ENCODE results near the gene TMEM30B. TPM values are rescaled to one million over a fixed set of nuclear protein-coding genes. Genes with fewer than 3 reads are reported as not detected.

The TMEM30B gene
- total and polyA plus RNA-seq, 2 of the 13 experiments (the other 11 are each of a cell fraction or from before 2014, with no cell fraction given), result not detected

GRCh38 chr14:61328626-61329262 is 47.6 kb upstream of the TMEM30B start:
- DNase-seq (ENCODE audit: low spot score) (no peak), FAIRE-seq (no peak), ATAC-seq (no peak)
- Histone ChIP-seq H3K4me1 (ENCODE audit: insufficient read depth, low read length) (peaks cover 11% of the 10 kb centered on the region), H4K20me1 (ENCODE audit: insufficient read depth, low read length) (no peaks in the 10 kb centered on the region), H3K27me3 (ENCODE audit: control insufficient read depth in 1 of 2, insufficient read depth in 2 of 2, low read length in 2 of 2) (peaks cover 0 to 3% of the 10 kb centered on the region in 2 experiments; a peak in 1 of 5 replicates), H3K27ac (ENCODE audit: extremely low read length, insufficient read depth, low read length) (no peak overlapping the region), H3K36me3 (replicated peaks in 1 of 2; ENCODE audit: control insufficient read depth in 1 of 2, insufficient read depth in 2 of 2, low read length in 2 of 2) (no peaks in the 10 kb centered on the region), H3K9me3 (ENCODE audit: low read length) (no peaks in the 10 kb centered on the region), H3K4me2 (ENCODE audit: low read depth, low read length) (no peak overlapping the region), H3K4me3 (replicated peaks in 1 of 3; ENCODE audit: insufficient read depth in 1 of 3, low read depth in 2 of 3, low read length in 3 of 3) (no peak overlapping the region), H3K9ac (ENCODE audit: insufficient read depth, low read depth, low read length) (no peak overlapping the region), H3K79me2 (ENCODE audit: insufficient read depth, low read length) (no peaks in the 10 kb centered on the region), H2AFZ (ENCODE audit: low read length) (no peak overlapping the region)
- intact Hi-C loops (cut with micrococcal nuclease; ENCODE audit: unreplicated experiment) (no loop called here), in situ Hi-C loops (cut with HindIII; ENCODE audit: extremely low pct_ligation_motif_present, low pct_unique_long_range_greater_than_20kb) (no loop called here)
- 99% methylated on average over 4 of the region's 4 CpGs for WGBS (ENCODE audit: low lambda C conversion rate)
- POLR2A ChIA-PET, result no interaction called here
- TF ChIP-seq ZNF761 (CRISPR knock-in tag; conservative IDR thresholded peaks at IDR 0.05), result no peak
- no peak for TF ChIP-seq ZNF24 (IDR thresholded peaks at IDR 0.05)
- no peak for TF ChIP-seq ZNF432 (CRISPR knock-in tag; IDR thresholded peaks at IDR 0.05; ENCODE audit: borderline replicate concordance)
- TF ChIP-seq NRL (CRISPR knock-in tag; IDR thresholded peaks at IDR 0.05; ENCODE audit: borderline replicate concordance), result no peak
- no peak for TF ChIP-seq GATAD2A (CRISPR knock-in tag; IDR thresholded peaks at IDR 0.05)
- no peak for TF ChIP-seq PREB (CRISPR knock-in tag; IDR thresholded peaks at IDR 0.05)
- no peak for TF ChIP-seq RFXANK (CRISPR knock-in tag; IDR thresholded peaks at IDR 0.05)
- no peak for TF ChIP-seq ZFP37 (CRISPR knock-in tag; IDR thresholded peaks at IDR 0.05; ENCODE audit: borderline replicate concordance)
- no peak for TF ChIP-seq DR1 (CRISPR knock-in tag; IDR thresholded peaks at IDR 0.05)
- TF ChIP-seq ZNF546 (CRISPR knock-in tag; conservative IDR thresholded peaks at IDR 0.05), result no peak
- no peak for TF ChIP-seq ZNF724P (CRISPR knock-in tag; IDR thresholded peaks at IDR 0.05; ENCODE audit: borderline replicate concordance)
- no peak for TF ChIP-seq BCL3 (CRISPR knock-in tag; IDR thresholded peaks at IDR 0.05)
- no TSS peak for BruUV-seq (replicated peaks)
- CTCF ChIA-PET (ENCODE audit: low intra/inter-chr PET ratio, low total read pairs), result no interaction called here

Data from HepG2 (cell line).